Right cardiac atrium (tissue), 5 donors: Measurements from ENCODE around the gene EYS. TPM values are rescaled to one million over a fixed set of nuclear protein-coding genes. Genes with fewer than 3 reads are reported as not detected.
"Not testable (repeated sequence)": the region's sequence is repeated elsewhere in the genome, so short reads cannot be mapped to it uniquely, and the experiment has no call there.

ENCODE experiments used
- ATAC-seq, 2 donors: fragments of 200-7000 bp; cut with Tn5 transposase; one replicate each; pipeline versions ENCODE4 v1.8.0 to v1.9.1; 2020; ENCODE audit warnings: moderate library complexity in 2 of 2, mild to moderate bottlenecking in 1 of 2
- DNase-seq, 3 donors: peaks; one replicate each; pipeline ENCODE4 v3.0.0-alpha.2; 2020
- H3K27ac ChIP-seq: one replicate; pipeline ENCODE4 v1.5.1; 2013; ENCODE audit warnings: mild to moderate bottlenecking, low read length, control low read depth, moderate library complexity
- H3K27me3 ChIP-seq: one replicate; pipeline ENCODE4 v1.6.1; 2013; ENCODE audit not compliant: control insufficient read depth, insufficient read depth
- H3K4me1 ChIP-seq: one replicate; pipeline ENCODE4 v1.6.1; 2013; ENCODE audit warnings: low read length; ENCODE audit not compliant: control insufficient read depth, insufficient read depth
- H3K4me3 ChIP-seq: one replicate; pipeline ENCODE4 v1.5.1; 2013; ENCODE audit warnings: low read length, control low read depth
- H3K9me3 ChIP-seq: one replicate; pipeline ENCODE4 v1.6.1; 2013; ENCODE audit warnings: low read length; ENCODE audit not compliant: control insufficient read depth
- WGBS: extraction: QIAGEN DNeasy Blood & Tissue Kit; methylation state at CpG from one replicate; pipeline ENCODE4 v1.1.7; 2013; 5-methylcytosine and 5-hydroxymethylcytosine counted together
- intact Hi-C, 4 donors: fragments of 100-400 bp; cut with DNase I; formaldehyde crosslinking; loops; one replicate each; pipeline versions ENCODE4 v1.11.0 to v1.14.0; 2022 to 2023
- polyA plus RNA-seq: library from polyadenylated mRNA; stranded (reverse); fragments of 200-250 nt; gene quantifications from one replicate; pipeline ENCODE4 v1.2.3, GENCODE V29; 2013
- total RNA-seq, 4 donors: library from RNA; stranded (reverse); fragmentation: NEBNext Ultra II Directional; extraction: Animal tissue kit (Norgen Biotek cat#: 25700); gene quantifications; one replicate each; pipeline ENCODE4 v1.2.1, GENCODE V29; 2021
- donor health status: healthy with polysubstance abuse.
- donor health status: DM: no; HTN: yes; CAD: no.
- donor health status: DM: no; HTN: no; CAD: no.
- donor health status: DM: no; HTN: yes; CAD: no; lungs with severe emphysema.
- donor health status: DM: yes; HTN: yes; CAD: no.

Gene EYS
- total and polyA plus RNA-seq, 5 donors = 0.02 to 0.24 (median 0.06) TPM; not detected in 2

GRCh38 chr6:63975699-63976098 lies 1731.3 kb downstream of the EYS start:
- no peaks in the 10 kb centered on the region for H3K4me1 ChIP-seq
- no peak for DNase-seq
- H3K9me3 ChIP-seq = no peaks in the 10 kb centered on the region
- no peak overlapping the region for H3K4me3 ChIP-seq
- WGBS = 83% methylated on average over 1 of the region's 1 CpG
- H3K27me3 ChIP-seq = no peaks in the 10 kb centered on the region
- no peak for ATAC-seq
- no peak overlapping the region for H3K27ac ChIP-seq
- intact Hi-C loops = no loop called here

- intact Hi-C loops = no loop called here
- Histone ChIP-seq H3K27ac (no peak overlapping the region), H3K9me3 (no peaks in the 10 kb centered on the region), H3K4me3 (no peak overlapping the region), H3K27me3 (no peaks in the 10 kb centered on the region), H3K4me1 (no peaks in the 10 kb centered on the region)
- ATAC-seq (no peak), DNase-seq (no peak)
- 66% methylated on average over 2 of the region's 2 CpGs for WGBS
Measured at GRCh38 chr6:63968650-63969049, 1738.4 kb downstream of the EYS start.

- DNase-seq (no peak), ATAC-seq (no peak)
- intact Hi-C loops = no loop called here
- Histone ChIP-seq H3K27me3 (no peaks in the 10 kb centered on the region), H3K27ac (no peak overlapping the region), H3K4me1 (no peaks in the 10 kb centered on the region), H3K4me3 (no peak overlapping the region), H3K9me3 (no peaks in the 10 kb centered on the region)
Measured at GRCh38 chr6:63964366-63964765, 1742.7 kb downstream of the EYS start.

GRCh38 chr6:63963769-63964315 lies 1743.2 kb downstream of the EYS start:
- Histone ChIP-seq H3K4me3 (no peak overlapping the region), H3K9me3 (no peaks in the 10 kb centered on the region), H3K4me1 (no peaks in the 10 kb centered on the region), H3K27ac (no peak overlapping the region), H3K27me3 (no peaks in the 10 kb centered on the region)
- intact Hi-C loops = no loop called here
- ATAC-seq (no peak), DNase-seq (no peak)

- H3K4me1 ChIP-seq, ATAC-seq, intact Hi-C loops, H3K4me3 ChIP-seq, H3K27me3 ChIP-seq, H3K9me3 ChIP-seq, H3K27ac ChIP-seq: not testable (repeated sequence)
- peak; percentile 15 to 50 (median 21) for DNase-seq
- WGBS = 44% methylated on average over 3 of the region's 3 CpGs
Measured at GRCh38 chr6:63953336-63954021, 1753.5 kb downstream of the EYS start.

- Histone ChIP-seq H3K27ac (no peak overlapping the region), H3K27me3 (no peaks in the 10 kb centered on the region), H3K4me3 (no peak overlapping the region), H3K9me3 (no peaks in the 10 kb centered on the region), H3K4me1 (no peaks in the 10 kb centered on the region)
- WGBS = 71% methylated on average over 3 of the region's 3 CpGs
- ATAC-seq (no peak), DNase-seq (no peak)
- intact Hi-C loops = no loop called here
Measured at GRCh38 chr6:63947792-63948529, 1759.1 kb downstream of the EYS start.

- 85% methylated on average over 2 of the region's 2 CpGs for WGBS
- ATAC-seq (no peak), DNase-seq (no peak)
- Histone ChIP-seq H3K9me3 (no peaks in the 10 kb centered on the region), H3K27me3 (no peaks in the 10 kb centered on the region), H3K27ac (no peak overlapping the region), H3K4me1 (no peaks in the 10 kb centered on the region), H3K4me3 (no peak overlapping the region)
- intact Hi-C loops = no loop called here
Measured at GRCh38 chr6:63945987-63946386, 1761.0 kb downstream of the EYS start.

- Histone ChIP-seq H3K4me1 (no peaks in the 10 kb centered on the region), H3K9me3 (no peaks in the 10 kb centered on the region), H3K27me3 (no peaks in the 10 kb centered on the region), H3K27ac (no peak overlapping the region), H3K4me3 (no peak overlapping the region)
- WGBS = 86% methylated on average over 1 of the region's 1 CpG
- intact Hi-C loops = no loop called here
- no peak for ATAC-seq
- no peak for DNase-seq
Measured at GRCh38 chr6:63943826-63944225, 1763.2 kb downstream of the EYS start.

GRCh38 chr6:63941747-63942470 lies 1765.1 kb downstream of the EYS start:
- intact Hi-C loops = no loop called here
- Histone ChIP-seq H3K27me3 (no peaks in the 10 kb centered on the region), H3K4me3 (no peak overlapping the region), H3K9me3 (no peaks in the 10 kb centered on the region), H3K4me1 (no peaks in the 10 kb centered on the region), H3K27ac (no peak overlapping the region)
- ATAC-seq (no peak), DNase-seq (no peak)
- WGBS = 57% methylated on average over 2 of the region's 2 CpGs

- intact Hi-C loops = no loop called here
- no peaks in the 10 kb centered on the region for H3K27me3 ChIP-seq
- ATAC-seq = no peak
- no peak overlapping the region for H3K27ac ChIP-seq
- 93% methylated on average over 1 of the region's 1 CpG for WGBS
- no peak overlapping the region for H3K4me3 ChIP-seq
- no peaks in the 10 kb centered on the region for H3K9me3 ChIP-seq
- no peaks in the 10 kb centered on the region for H3K4me1 ChIP-seq
- no peak for DNase-seq
Measured at GRCh38 chr6:63940056-63940455, 1767.0 kb downstream of the EYS start.

GRCh38 chr6:63936399-63936798 lies 1770.6 kb downstream of the EYS start:
- Histone ChIP-seq H3K4me1 (no peaks in the 10 kb centered on the region), H3K4me3 (no peak overlapping the region), H3K27ac (no peak overlapping the region), H3K9me3 (no peaks in the 10 kb centered on the region), H3K27me3 (no peaks in the 10 kb centered on the region)
- intact Hi-C loops = no loop called here
- ATAC-seq (no peak), DNase-seq (no peak)
